SK-N-SH (cell line): Measurements from ENCODE around the gene FRY.

Experiments
- MXI1 ChIP-seq: IDR thresholded peaks from 2 replicates; pipeline ENCODE4 v1.6.1; 2012; ENCODE audit warnings: mild to moderate bottlenecking, low read depth, low read length, improper control_type of control experiment
- ZBTB33 ChIP-seq: IDR thresholded peaks from 2 replicates; pipeline ENCODE4 v1.4.0; 2012; ENCODE audit warnings: low read depth, borderline replicate concordance
- TF ChIP-seq, protein P1 (sequence below): fragments of 200-600 bp; sonication (generic); IDR thresholded peaks from 2 replicates; pipeline ENCODE4 v1.6.1; 2017; ENCODE audit warnings: antibody characterized with exemption, mild to moderate bottlenecking, moderate library complexity

GRCh38 chr13:32320528-32320927 is 289.0 kb downstream of the FRY start:
- TF ChIP-seq, protein P1, sequence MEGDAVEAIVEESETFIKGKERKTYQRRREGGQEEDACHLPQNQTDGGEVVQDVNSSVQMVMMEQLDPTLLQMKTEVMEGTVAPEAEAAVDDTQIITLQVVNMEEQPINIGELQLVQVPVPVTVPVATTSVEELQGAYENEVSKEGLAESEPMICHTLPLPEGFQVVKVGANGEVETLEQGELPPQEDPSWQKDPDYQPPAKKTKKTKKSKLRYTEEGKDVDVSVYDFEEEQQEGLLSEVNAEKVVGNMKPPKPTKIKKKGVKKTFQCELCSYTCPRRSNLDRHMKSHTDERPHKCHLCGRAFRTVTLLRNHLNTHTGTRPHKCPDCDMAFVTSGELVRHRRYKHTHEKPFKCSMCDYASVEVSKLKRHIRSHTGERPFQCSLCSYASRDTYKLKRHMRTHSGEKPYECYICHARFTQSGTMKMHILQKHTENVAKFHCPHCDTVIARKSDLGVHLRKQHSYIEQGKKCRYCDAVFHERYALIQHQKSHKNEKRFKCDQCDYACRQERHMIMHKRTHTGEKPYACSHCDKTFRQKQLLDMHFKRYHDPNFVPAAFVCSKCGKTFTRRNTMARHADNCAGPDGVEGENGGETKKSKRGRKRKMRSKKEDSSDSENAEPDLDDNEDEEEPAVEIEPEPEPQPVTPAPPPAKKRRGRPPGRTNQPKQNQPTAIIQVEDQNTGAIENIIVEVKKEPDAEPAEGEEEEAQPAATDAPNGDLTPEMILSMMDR, result no peak
- no peak for TF ChIP-seq MXI1
- no peak for TF ChIP-seq ZBTB33
